Neutrophil (primary cell): ENCODE data around the gene SLCO2B1.

ENCODE experiments used
- H3K27ac ChIP-seq: fragments of 200-600 bp; sonication (generic); 2 replicates; pipeline ENCODE4 v1.5.1; 2016; ENCODE audit warnings: mild to moderate bottlenecking, moderate library complexity
- H3K27me3 ChIP-seq: fragments of 200-600 bp; sonication (generic); 2 replicates; pipeline ENCODE4 v1.6.0; 2016; ENCODE audit warnings: mild to moderate bottlenecking
- H3K36me3 ChIP-seq: fragments of 200-600 bp; sonication (generic); 2 replicates; pipeline ENCODE4 v1.5.1; 2017
- H3K4me1 ChIP-seq, 2 experiments: fragments of 200-600 bp in 1 of 2; sonication (generic) in 1 of 2; 1 replicate in 1 of 2; 2 replicates in 1 of 2; pipeline versions ENCODE4 v1.5.1 to v1.6.1; 2013 to 2016; ENCODE audit warnings: low read depth in 1 of 2, low read length in 1 of 2, mild to moderate bottlenecking in 1 of 2, moderate library complexity in 1 of 2; ENCODE audit not compliant: control insufficient read depth in 1 of 2, insufficient read depth in 1 of 2
- H3K4me3 ChIP-seq, 2 experiments: fragments of 200-600 bp in 1 of 2; sonication (generic) in 1 of 2; 1 replicate in 1 of 2; 2 replicates in 1 of 2; pipeline ENCODE4 v1.5.1; 2013 to 2016; ENCODE audit warnings: low read depth in 1 of 2, low read length in 1 of 2, mild to moderate bottlenecking in 1 of 2, moderate library complexity in 1 of 2
- H3K9me3 ChIP-seq: fragments of 200-600 bp; sonication (generic); 2 replicates; pipeline ENCODE4 v1.5.1; 2016
- CTCF ChIP-seq: fragments of 200-600 bp; sonication (generic); IDR thresholded peaks from 2 replicates; pipeline ENCODE4 v1.5.1; 2016; ENCODE audit warnings: antibody characterized with exemption

SLCO2B1 gene

GRCh38 chr11:75198278-75198973 lies 47.5 kb downstream of the SLCO2B1 start:
- H3K9me3 ChIP-seq: no peaks in the 10 kb centered on the region
- H3K36me3 ChIP-seq: no peaks in the 10 kb centered on the region
- no peak overlapping the region for H3K4me3 ChIP-seq
- peaks cover 40% of the 10 kb centered on the region for H3K27me3 ChIP-seq
- no peak overlapping the region for H3K27ac ChIP-seq
- TF ChIP-seq CTCF: no peak
- no peaks in the 10 kb centered on the region for H3K4me1 ChIP-seq

GRCh38 chr11:75199412-75199955 lies 48.6 kb downstream of the SLCO2B1 start:
- no peaks in the 10 kb centered on the region for H3K9me3 ChIP-seq
- H3K36me3 ChIP-seq: no peaks in the 10 kb centered on the region
- TF ChIP-seq CTCF: no peak
- H3K27me3 ChIP-seq: peaks cover 34% of the 10 kb centered on the region
- no peak overlapping the region for H3K4me3 ChIP-seq
- H3K27ac ChIP-seq: no peak overlapping the region
- no peaks in the 10 kb centered on the region for H3K4me1 ChIP-seq

DNA sequence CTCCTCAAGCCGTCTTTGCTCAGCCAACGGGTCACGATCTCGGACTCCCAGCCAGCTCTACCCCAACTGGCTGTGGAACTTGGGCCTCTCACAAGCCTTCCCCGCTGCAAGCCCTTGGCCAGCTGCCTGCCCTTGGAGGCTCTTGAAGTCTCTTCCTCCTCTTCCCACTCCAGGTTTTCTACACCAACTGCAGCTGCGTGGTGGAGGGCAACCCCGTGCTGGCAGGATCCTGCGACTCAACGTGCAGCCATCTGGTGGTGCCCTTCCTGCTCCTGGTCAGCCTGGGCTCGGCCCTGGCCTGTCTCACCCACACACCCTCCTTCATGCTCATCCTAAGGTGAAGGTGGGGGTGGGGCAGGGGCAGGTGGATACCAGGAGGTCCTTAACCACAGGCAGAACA lies 49.1 kb downstream of the SLCO2B1 start:
- H3K27me3 ChIP-seq: peaks cover 31% of the 10 kb centered on the region
- H3K4me1 ChIP-seq: no peaks in the 10 kb centered on the region
- no peak for TF ChIP-seq CTCF
- no peak overlapping the region for H3K4me3 ChIP-seq
- no peak overlapping the region for H3K27ac ChIP-seq
- H3K36me3 ChIP-seq: no peaks in the 10 kb centered on the region
- H3K9me3 ChIP-seq: no peaks in the 10 kb centered on the region

- Histone ChIP-seq H3K36me3 (no peaks in the 10 kb centered on the region), H3K4me3 (no peak overlapping the region), H3K9me3 (no peaks in the 10 kb centered on the region), H3K27me3 (peaks cover 28% of the 10 kb centered on the region), H3K4me1 (no peaks in the 10 kb centered on the region), H3K27ac (no peak overlapping the region)
- TF ChIP-seq CTCF: no peak
Measured at GRCh38 chr11:75200531-75200930, 49.6 kb downstream of the SLCO2B1 start.

DNA sequence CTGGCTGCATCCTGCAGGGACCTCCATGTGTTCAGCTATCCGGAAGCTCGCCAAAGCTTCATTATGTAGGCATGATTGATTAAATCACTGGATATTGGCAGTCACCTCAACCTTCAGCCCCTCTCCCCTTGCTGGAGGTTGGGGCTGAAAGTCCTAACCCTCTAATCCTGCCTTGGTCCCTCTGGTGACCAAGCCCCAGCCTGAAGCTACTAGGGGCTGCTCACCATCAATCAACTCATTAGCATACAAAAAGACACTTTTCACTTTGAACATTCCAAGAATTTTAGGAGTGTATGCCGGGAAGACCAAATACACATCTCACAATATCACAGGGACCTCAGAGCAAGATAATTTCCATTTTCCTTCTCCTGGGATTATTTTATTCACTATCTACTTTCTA lies 50.9 kb downstream of the SLCO2B1 start:
- H3K9me3 ChIP-seq: no peaks in the 10 kb centered on the region

More for the DNA sequence above, 50.9 kb downstream of the SLCO2B1 start:
- TF ChIP-seq CTCF: no peak
- no peaks in the 10 kb centered on the region for H3K4me1 ChIP-seq
- no peak overlapping the region for H3K27ac ChIP-seq
- H3K36me3 ChIP-seq: no peaks in the 10 kb centered on the region
- no peak overlapping the region for H3K4me3 ChIP-seq
- peaks cover 17% of the 10 kb centered on the region for H3K27me3 ChIP-seq
